RWPE2 (cell line): ENCODE data around the gene CNOT2.

Source experiments
- ATAC-seq: fragments of 200-7000 bp; cut with Tn5 transposase; 3 replicates; pipeline ENCODE4 v1.9.1; 2021; ENCODE audit warnings: low read depth
- DNase-seq: peaks from one replicate; pipeline ENCODE4 v3.0.0-alpha.2; 2020; ENCODE audit warnings: low spot score
- H3K27ac ChIP-seq: fragments of 450-650 bp; 2 replicates; pipeline ENCODE4 v1.5.1; 2017; ENCODE audit warnings: mild to moderate bottlenecking; ENCODE audit not compliant: poor library complexity, severe bottlenecking
- H3K27me3 ChIP-seq: fragments of 250-450 bp; sonication (Bioruptor Pico); 2 replicates; pipeline ENCODE4 v1.5.1; 2021; ENCODE audit warnings: mild to moderate bottlenecking, moderate library complexity; ENCODE audit not compliant: insufficient read depth, poor library complexity, severe bottlenecking
- H3K36me3 ChIP-seq: fragments of 250-450 bp; sonication (Bioruptor Pico); 2 replicates; pipeline ENCODE4 v1.5.1; 2020; ENCODE audit warnings: low read depth, mild to moderate bottlenecking, moderate library complexity
- H3K4me1 ChIP-seq: fragments of 250-450 bp; sonication (Bioruptor Pico); 2 replicates; pipeline ENCODE4 v1.5.1; 2021; ENCODE audit warnings: mild to moderate bottlenecking, moderate library complexity; ENCODE audit not compliant: insufficient read depth, poor library complexity, severe bottlenecking
- H3K4me3 ChIP-seq: fragments of 250-450 bp; sonication (Bioruptor Pico); 2 replicates; pipeline ENCODE4 v1.5.1; 2021; ENCODE audit warnings: mild to moderate bottlenecking, moderate library complexity; ENCODE audit not compliant: severe bottlenecking
- H3K9me3 ChIP-seq: fragments of 250-450 bp; sonication (Bioruptor Pico); 2 replicates; pipeline ENCODE4 v1.5.1; 2021; ENCODE audit warnings: mild to moderate bottlenecking, moderate library complexity; ENCODE audit not compliant: severe bottlenecking
- CTCF ChIP-seq: fragments of 450-650 bp; IDR thresholded peaks from one replicate; pipeline ENCODE4 v1.5.1; 2017; ENCODE audit warnings: mild to moderate bottlenecking, moderate library complexity; ENCODE audit not compliant: poor library complexity, severe bottlenecking

The CNOT2 gene

GRCh38 chr12:70255311-70255710, 12.1 kb downstream of the CNOT2 start:
- no peak overlapping the region for H3K4me3 ChIP-seq
- no peak overlapping the region for H3K27ac ChIP-seq
- no peaks in the 10 kb centered on the region for H3K9me3 ChIP-seq
- TF ChIP-seq CTCF: no peak
- no peak for DNase-seq
- H3K4me1 ChIP-seq: peaks cover 20% of the 10 kb centered on the region
- no peaks in the 10 kb centered on the region for H3K27me3 ChIP-seq
- ATAC-seq: peak; percentile 40; the same call in 1 of the 3 replicates
- peaks cover 13% of the 10 kb centered on the region for H3K36me3 ChIP-seq

GRCh38 chr12:70258605-70259403, 15.6 kb downstream of the CNOT2 start:
- no peak overlapping the region for H3K27ac ChIP-seq
- no peak overlapping the region for H3K4me3 ChIP-seq
- peak; percentile 60; the same call in 2 of the 3 replicates for ATAC-seq
- no peak for DNase-seq
- H3K27me3 ChIP-seq: no peaks in the 10 kb centered on the region
- TF ChIP-seq CTCF: no peak
- peaks cover 6% of the 10 kb centered on the region; the same call in 1 of the 2 replicates for H3K36me3 ChIP-seq
- H3K4me1 ChIP-seq: peaks cover 17% of the 10 kb centered on the region
- no peaks in the 10 kb centered on the region for H3K9me3 ChIP-seq

- no peak for DNase-seq
- H3K27ac ChIP-seq: no peak overlapping the region
Measured at GRCh38 chr12:70260646-70261045, 17.4 kb downstream of the CNOT2 start.

GRCh38 chr12:70264067-70264867, 21.0 kb downstream of the CNOT2 start:
- H3K36me3 ChIP-seq: peaks cover 3% of the 10 kb centered on the region; the same call in 1 of the 2 replicates
- peaks cover under 1% of the 10 kb centered on the region for H3K4me1 ChIP-seq
- no peak for TF ChIP-seq CTCF
- ATAC-seq (no peak), DNase-seq (no peak)
- no peaks in the 10 kb centered on the region for H3K27me3 ChIP-seq
- H3K4me3 ChIP-seq: no peak overlapping the region
- no peaks in the 10 kb centered on the region for H3K9me3 ChIP-seq
- H3K27ac ChIP-seq: no peak overlapping the region

More at GRCh38 chr12:70260646-70261045, 17.4 kb downstream of the CNOT2 start:
- no peaks in the 10 kb centered on the region for H3K27me3 ChIP-seq
- no peak for TF ChIP-seq CTCF
- no peak for ATAC-seq
- H3K9me3 ChIP-seq: no peaks in the 10 kb centered on the region
- H3K36me3 ChIP-seq: peaks cover 6% of the 10 kb centered on the region; the same call in 1 of the 2 replicates
- no peak overlapping the region for H3K4me3 ChIP-seq
- H3K4me1 ChIP-seq: peaks cover 14% of the 10 kb centered on the region
